ENCODE measurements around the gene C16orf96. TPM values are rescaled to one million over a fixed set of nuclear protein-coding genes. Genes with fewer than 3 reads are reported as not detected.

C16orf96 gene
- total RNA-seq, 1 donor from 2014 or later, result 0.30 TPM

DNA sequence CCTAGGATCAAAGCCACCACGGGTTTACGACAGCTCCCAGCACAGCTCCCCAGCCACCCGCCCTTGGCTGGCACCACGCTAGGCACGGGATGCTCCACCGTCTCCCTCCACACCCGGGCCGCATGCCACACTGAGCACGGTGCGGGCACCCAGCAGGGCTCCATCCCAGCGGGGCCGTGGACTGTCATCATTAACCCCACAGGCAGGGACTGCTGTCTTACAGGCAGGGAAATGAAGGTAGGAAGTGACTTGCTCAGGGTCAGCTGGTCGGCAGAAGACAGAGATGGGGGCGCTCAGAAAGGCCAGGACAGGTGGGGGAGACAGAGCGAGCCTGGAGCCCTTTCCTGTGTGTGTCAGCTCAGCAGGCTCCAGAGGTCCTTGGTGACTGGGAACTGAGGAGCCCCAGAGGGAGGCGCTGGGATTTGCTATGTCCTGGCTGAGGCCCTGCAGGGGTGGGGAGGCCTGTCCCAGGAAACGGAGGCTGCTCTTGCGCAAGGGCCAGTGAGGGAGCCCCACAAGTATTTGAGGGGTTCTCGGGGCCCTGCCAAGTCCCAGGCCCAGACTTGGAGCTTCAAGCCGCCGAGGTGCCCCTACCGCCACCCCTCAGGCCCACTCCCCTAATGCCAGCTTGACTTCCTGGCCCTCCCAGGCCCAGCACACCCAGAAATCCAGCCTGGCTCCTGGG, 55.3 kb downstream of the C16orf96 start:
- Mint-ChIP-seq H3K4me3 (peak overlapping the region; percentile 62), H3K27ac (ENCODE audit: unreplicated experiment) (no peak overlapping the region), H3K9me3 (no peaks in the 10 kb centered on the region), H3K36me3 (ENCODE audit: low read depth) (no peaks in the 10 kb centered on the region), H3K27me3 (ENCODE audit: low read depth) (no peaks in the 10 kb centered on the region), H3K4me1 (peaks cover 7% of the 10 kb centered on the region)
- TF ChIP-seq, protein P1, sequence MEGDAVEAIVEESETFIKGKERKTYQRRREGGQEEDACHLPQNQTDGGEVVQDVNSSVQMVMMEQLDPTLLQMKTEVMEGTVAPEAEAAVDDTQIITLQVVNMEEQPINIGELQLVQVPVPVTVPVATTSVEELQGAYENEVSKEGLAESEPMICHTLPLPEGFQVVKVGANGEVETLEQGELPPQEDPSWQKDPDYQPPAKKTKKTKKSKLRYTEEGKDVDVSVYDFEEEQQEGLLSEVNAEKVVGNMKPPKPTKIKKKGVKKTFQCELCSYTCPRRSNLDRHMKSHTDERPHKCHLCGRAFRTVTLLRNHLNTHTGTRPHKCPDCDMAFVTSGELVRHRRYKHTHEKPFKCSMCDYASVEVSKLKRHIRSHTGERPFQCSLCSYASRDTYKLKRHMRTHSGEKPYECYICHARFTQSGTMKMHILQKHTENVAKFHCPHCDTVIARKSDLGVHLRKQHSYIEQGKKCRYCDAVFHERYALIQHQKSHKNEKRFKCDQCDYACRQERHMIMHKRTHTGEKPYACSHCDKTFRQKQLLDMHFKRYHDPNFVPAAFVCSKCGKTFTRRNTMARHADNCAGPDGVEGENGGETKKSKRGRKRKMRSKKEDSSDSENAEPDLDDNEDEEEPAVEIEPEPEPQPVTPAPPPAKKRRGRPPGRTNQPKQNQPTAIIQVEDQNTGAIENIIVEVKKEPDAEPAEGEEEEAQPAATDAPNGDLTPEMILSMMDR (conservative IDR thresholded peaks at IDR 0.05), result no peak
- no peak for DNase-seq (ENCODE audit: low read depth, low spot score)

DNA sequence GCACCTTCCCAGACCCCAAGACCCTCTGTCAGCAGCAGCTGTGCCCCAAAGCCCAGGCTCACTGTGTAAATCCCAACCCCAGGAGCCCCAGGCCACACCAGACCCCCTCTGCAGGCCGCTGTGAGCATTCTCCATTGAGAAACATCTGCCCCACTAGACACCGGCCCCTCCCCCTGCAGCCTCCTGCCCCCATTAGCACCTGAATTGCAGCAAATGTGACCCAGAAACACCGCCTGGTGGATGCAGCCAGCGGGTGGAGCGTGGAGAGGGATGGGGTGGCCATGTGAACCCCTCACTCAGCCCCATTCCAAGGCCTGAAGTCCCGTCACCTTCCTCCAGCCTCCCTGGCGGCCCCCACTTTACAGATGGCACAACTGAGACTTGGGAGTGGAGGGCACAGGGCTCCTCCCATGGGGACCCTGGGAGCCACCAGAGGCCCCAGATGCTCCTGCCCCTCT, 56.4 kb downstream of the C16orf96 start:
- Mint-ChIP-seq H3K4me3 (no peak overlapping the region), H3K4me1 (peaks cover 10% of the 10 kb centered on the region), H3K27me3 (ENCODE audit: low read depth) (no peaks in the 10 kb centered on the region), H3K9me3 (no peaks in the 10 kb centered on the region), H3K36me3 (ENCODE audit: low read depth) (no peaks in the 10 kb centered on the region), H3K27ac (ENCODE audit: unreplicated experiment) (no peak overlapping the region)
- DNase-seq (ENCODE audit: low read depth, low spot score), result no peak
- TF ChIP-seq, protein P1 (conservative IDR thresholded peaks at IDR 0.05), result no peak

GRCh38 chr16:4612977-4613635, 57.0 kb downstream of the C16orf96 start:
- Mint-ChIP-seq H3K27ac (ENCODE audit: unreplicated experiment) (no peak overlapping the region), H3K36me3 (ENCODE audit: low read depth) (no peaks in the 10 kb centered on the region), H3K9me3 (no peaks in the 10 kb centered on the region), H3K4me3 (peak overlapping the region; percentile 79), H3K4me1 (peaks cover 10% of the 10 kb centered on the region), H3K27me3 (ENCODE audit: low read depth) (no peaks in the 10 kb centered on the region)
- DNase-seq (ENCODE audit: low read depth, low spot score), result no peak
- TF ChIP-seq, protein P1 (conservative IDR thresholded peaks at IDR 0.05), result no peak

GRCh38 chr16:4613636-4614570, 57.8 kb downstream of the C16orf96 start:
- Mint-ChIP-seq H3K4me3 (peak overlapping the region; percentile 79), H3K4me1 (peaks cover 10% of the 10 kb centered on the region), H3K27ac (ENCODE audit: unreplicated experiment) (no peak overlapping the region), H3K36me3 (ENCODE audit: low read depth) (no peaks in the 10 kb centered on the region), H3K27me3 (ENCODE audit: low read depth) (no peaks in the 10 kb centered on the region), H3K9me3 (no peaks in the 10 kb centered on the region)
- TF ChIP-seq, protein P1 (conservative IDR thresholded peaks at IDR 0.05), result no peak
- peak; percentile 41 for DNase-seq (ENCODE audit: low read depth, low spot score)

Data from neural crest cell (in vitro differentiated cells).